ENCODE data around the gene AKR1B15.

DNA sequence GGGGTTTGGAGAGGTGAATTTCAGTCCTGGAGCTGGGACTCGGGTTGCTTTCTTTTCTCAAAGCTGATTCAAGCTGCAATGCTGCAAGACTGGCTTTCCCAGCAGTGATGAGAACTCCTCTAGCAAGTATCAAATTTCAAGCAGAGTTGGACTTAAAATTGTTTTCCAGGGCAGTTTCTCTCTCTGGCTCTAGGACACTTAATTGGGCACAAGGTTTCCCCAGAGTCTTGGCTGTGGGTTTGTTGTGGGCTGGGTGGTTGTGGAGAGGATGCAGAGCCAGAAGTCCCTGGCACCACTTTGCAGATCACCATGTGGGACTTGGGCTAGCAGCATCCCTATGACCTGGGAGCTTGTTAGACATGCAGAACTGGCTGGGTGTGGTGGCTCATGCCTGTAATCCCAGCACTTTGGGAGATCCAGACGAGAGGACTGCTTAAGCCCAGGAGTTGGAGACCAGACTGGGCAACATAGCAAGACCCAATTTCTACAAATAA, 16.8 kb downstream of the AKR1B15 start:
- TF ChIP-seq, protein P1, sequence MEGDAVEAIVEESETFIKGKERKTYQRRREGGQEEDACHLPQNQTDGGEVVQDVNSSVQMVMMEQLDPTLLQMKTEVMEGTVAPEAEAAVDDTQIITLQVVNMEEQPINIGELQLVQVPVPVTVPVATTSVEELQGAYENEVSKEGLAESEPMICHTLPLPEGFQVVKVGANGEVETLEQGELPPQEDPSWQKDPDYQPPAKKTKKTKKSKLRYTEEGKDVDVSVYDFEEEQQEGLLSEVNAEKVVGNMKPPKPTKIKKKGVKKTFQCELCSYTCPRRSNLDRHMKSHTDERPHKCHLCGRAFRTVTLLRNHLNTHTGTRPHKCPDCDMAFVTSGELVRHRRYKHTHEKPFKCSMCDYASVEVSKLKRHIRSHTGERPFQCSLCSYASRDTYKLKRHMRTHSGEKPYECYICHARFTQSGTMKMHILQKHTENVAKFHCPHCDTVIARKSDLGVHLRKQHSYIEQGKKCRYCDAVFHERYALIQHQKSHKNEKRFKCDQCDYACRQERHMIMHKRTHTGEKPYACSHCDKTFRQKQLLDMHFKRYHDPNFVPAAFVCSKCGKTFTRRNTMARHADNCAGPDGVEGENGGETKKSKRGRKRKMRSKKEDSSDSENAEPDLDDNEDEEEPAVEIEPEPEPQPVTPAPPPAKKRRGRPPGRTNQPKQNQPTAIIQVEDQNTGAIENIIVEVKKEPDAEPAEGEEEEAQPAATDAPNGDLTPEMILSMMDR (IDR thresholded peaks at IDR 0.05; ENCODE audit: extremely low read depth in 1 of 2, insufficient read depth in 1 of 2, low read depth in 1 of 2, low read length in 2 of 2), result no peak
- no peak for TF ChIP-seq POLR2A (IDR thresholded peaks at IDR 0.05; ENCODE audit: low read depth, low read length)
- TF ChIP-seq, protein P2, sequence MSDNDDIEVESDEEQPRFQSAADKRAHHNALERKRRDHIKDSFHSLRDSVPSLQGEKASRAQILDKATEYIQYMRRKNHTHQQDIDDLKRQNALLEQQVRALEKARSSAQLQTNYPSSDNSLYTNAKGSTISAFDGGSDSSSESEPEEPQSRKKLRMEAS (IDR thresholded peaks at IDR 0.05; ENCODE audit: insufficient read depth, insufficient read length), result no peak
- no peak for TF ChIP-seq EZH2 (IDR thresholded peaks at IDR 0.05; ENCODE audit: borderline replicate concordance, low read depth, low read length, severe bottlenecking)
